ENCODE measurements around the gene TAF10. TPM values are rescaled to one million over a fixed set of nuclear protein-coding genes. Genes with fewer than 3 reads are reported as not detected.
A peak's percentile ranks its signal among the peaks of the same experiment; 100 is the strongest.

The TAF10 gene
- total and polyA plus RNA-seq, 2 of the 13 experiments (the other 11 are each of a cell fraction or from before 2014, with no cell fraction given) = 71.3 to 134 TPM

DNA sequence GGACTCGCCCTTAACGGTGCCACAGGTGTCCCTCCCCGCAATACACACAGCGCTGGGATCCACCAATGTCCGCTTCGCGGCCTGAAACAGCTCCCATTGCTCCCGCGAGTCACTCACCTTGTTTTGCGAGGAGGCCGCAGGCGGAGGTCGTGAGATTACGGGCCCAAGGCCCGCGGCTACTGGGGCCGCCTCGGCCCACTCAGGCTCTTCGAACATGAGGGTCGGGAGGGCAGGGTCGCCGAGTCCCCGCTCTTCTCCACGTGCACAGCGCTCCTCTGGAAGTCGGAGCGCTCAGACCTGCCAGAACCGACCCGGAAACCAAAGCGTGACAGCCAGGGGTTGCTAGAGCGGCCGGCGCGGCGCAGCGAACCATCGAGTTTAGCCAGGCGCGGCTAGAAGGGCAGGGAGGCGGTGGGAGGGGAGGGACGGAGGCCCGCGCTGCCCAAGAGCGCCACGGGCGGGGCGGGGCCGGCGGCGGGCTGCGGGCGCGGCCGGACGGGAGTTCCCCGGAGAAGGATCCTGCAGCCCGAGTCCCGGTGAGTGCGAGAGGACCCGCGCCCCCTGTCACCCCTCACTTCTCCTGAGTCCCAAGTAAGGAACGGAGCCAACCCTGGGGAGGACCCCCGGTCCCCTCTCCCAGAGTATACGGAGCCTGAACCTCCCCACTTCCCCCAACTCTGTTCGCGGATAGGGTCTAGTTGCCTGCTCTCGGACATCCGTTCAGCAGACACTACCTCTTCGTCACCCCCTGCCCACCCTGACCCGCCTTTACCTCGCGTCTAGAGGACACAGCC, 8.5 kb downstream of the TAF10 start, which contains the start of the genes ILK and RRP8 (continued):
- TF ChIP-seq, protein P1, sequence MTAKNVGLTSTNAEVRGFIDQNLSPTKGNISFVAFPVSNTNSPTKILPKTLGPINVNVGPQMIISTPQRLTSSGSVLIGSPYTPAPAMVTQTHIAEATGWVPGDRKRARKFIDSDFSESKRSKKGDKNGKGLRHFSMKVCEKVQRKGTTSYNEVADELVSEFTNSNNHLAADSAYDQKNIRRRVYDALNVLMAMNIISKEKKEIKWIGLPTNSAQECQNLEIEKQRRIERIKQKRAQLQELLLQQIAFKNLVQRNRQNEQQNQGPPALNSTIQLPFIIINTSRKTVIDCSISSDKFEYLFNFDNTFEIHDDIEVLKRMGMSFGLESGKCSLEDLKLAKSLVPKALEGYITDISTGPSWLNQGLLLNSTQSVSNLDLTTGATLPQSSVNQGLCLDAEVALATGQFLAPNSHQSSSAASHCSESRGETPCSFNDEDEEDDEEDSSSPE (CRISPR knock-in tag; IDR thresholded peaks at IDR 0.05) = peak; percentile 84
- TF ChIP-seq ZSCAN22 (CRISPR knock-in tag; IDR thresholded peaks at IDR 0.05) (no peak), ZNF335 (CRISPR knock-in tag; IDR thresholded peaks at IDR 0.05) (peak; percentile 78), SMYD3 (CRISPR knock-in tag; IDR thresholded peaks at IDR 0.05) (peak; percentile 86; the same call in 1 of the 2 replicates), ZNF776 (CRISPR knock-in tag; IDR thresholded peaks at IDR 0.05) (no peak; the same call in 1 of the 2 replicates), ARNTL (CRISPR knock-in tag; IDR thresholded peaks at IDR 0.05) (peak; percentile 75), ZBTB3 (CRISPR knock-in tag; IDR thresholded peaks at IDR 0.05; ENCODE audit: borderline replicate concordance, low read depth) (no peak), ZNF33A (CRISPR knock-in tag; IDR thresholded peaks at IDR 0.05; ENCODE audit: borderline replicate concordance) (no peak), KDM5B (CRISPR knock-in tag; IDR thresholded peaks at IDR 0.05; ENCODE audit: borderline replicate concordance) (peak; percentile 86), ZNF777 (CRISPR knock-in tag; IDR thresholded peaks at IDR 0.05) (peak; percentile 29; the same call in 1 of the 2 replicates), ZNF431 (CRISPR knock-in tag; IDR thresholded peaks at IDR 0.05; ENCODE audit: borderline replicate concordance, low read depth) (peak; percentile 86; the same call in 1 of the 2 replicates), KLF11 (CRISPR knock-in tag; IDR thresholded peaks at IDR 0.05) (peak; percentile 36; the same call in 1 of the 2 replicates), MED13 (CRISPR knock-in tag; IDR thresholded peaks at IDR 0.05) (no peak), RAD51 (IDR thresholded peaks at IDR 0.05; ENCODE audit: borderline replicate concordance) (no peak), MATR3 (CRISPR knock-in tag; IDR thresholded peaks at IDR 0.05) (no peak), TAF1 (CRISPR knock-in tag; IDR thresholded peaks at IDR 0.05) (peak; percentile 85; the same call in 1 of the 2 replicates), SOX13 (IDR thresholded peaks at IDR 0.05) (peak; percentile 37; the same call in 1 of the 2 replicates), SOX13 (CRISPR knock-in tag; conservative IDR thresholded peaks at IDR 0.05 in 1 of 2, IDR thresholded peaks at IDR 0.05 in 1 of 2) (peak in 1 of 2 experiments; percentile 50; a peak in 1 of 4 replicates), ZNF616 (CRISPR knock-in tag; IDR thresholded peaks at IDR 0.05; ENCODE audit: low read depth) (peak; percentile 88; the same call in 1 of the 2 replicates), KDM3A (CRISPR knock-in tag; IDR thresholded peaks at IDR 0.05; ENCODE audit: low read depth) (peak; percentile 94), PHF8 (CRISPR knock-in tag; IDR thresholded peaks at IDR 0.05) (peak; percentile 96), MIER3 (CRISPR knock-in tag; IDR thresholded peaks at IDR 0.05; ENCODE audit: borderline replicate concordance) (peak; percentile 81; the same call in 1 of the 2 replicates), ZBTB7B (CRISPR knock-in tag; IDR thresholded peaks at IDR 0.05) (0 out of 2 replicates have a peak, but pooled peaks have one; percentile 15)
- TF ChIP-seq, protein P2, sequence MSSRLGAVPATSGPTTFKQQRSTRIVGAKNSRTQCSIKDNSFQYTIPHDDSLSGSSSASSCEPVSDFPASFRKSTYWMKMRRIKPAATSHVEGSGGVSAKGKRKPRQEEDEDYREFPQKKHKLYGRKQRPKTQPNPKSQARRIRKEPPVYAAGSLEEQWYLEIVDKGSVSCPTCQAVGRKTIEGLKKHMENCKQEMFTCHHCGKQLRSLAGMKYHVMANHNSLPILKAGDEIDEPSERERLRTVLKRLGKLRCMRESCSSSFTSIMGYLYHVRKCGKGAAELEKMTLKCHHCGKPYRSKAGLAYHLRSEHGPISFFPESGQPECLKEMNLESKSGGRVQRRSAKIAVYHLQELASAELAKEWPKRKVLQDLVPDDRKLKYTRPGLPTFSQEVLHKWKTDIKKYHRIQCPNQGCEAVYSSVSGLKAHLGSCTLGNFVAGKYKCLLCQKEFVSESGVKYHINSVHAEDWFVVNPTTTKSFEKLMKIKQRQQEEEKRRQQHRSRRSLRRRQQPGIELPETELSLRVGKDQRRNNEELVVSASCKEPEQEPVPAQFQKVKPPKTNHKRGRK (CRISPR knock-in tag; IDR thresholded peaks at IDR 0.05) = no peak
- TF ChIP-seq, protein P3, sequence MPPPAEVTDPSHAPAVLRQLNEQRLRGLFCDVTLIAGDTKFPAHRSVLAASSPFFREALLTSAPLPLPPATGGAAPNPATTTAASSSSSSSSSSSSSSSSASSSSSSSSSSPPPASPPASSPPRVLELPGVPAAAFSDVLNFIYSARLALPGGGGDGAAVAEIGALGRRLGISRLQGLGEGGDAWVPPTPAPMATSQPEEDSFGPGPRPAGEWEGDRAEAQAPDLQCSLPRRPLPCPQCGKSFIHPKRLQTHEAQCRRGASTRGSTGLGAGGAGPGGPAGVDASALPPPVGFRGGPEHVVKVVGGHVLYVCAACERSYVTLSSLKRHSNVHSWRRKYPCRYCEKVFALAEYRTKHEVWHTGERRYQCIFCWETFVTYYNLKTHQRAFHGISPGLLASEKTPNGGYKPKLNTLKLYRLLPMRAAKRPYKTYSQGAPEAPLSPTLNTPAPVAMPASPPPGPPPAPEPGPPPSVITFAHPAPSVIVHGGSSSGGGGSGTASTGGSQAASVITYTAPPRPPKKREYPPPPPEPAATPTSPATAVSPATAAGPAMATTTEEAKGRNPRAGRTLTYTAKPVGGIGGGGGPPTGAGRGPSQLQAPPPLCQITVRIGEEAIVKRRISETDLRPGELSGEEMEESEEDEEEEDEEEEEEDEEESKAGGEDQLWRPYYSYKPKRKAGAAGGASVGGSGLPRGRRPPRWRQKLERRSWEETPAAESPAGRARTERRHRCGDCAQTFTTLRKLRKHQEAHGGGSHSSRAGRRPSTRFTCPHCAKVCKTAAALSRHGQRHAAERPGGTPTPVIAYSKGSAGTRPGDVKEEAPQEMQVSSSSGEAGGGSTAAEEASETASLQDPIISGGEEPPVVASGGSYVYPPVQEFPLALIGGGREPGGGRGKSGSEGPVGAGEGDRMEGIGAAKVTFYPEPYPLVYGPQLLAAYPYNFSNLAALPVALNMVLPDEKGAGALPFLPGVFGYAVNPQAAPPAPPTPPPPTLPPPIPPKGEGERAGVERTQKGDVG (CRISPR knock-in tag; IDR thresholded peaks at IDR 0.05; ENCODE audit: borderline replicate concordance) = no peak

Measured in HepG2 (cell line).